CD8-positive, alpha-beta memory T cell (primary cell): Measurements from ENCODE around the gene IL17C. TPM values are rescaled to one million over a fixed set of nuclear protein-coding genes. Genes with fewer than 3 reads are reported as not detected.

Experiments used
- CTCF ChIA-PET: fragments of 350-600 bp; sonication (Branson Sonifier 250); formaldehyde crosslinking; loops from one replicate; lab custom pipeline; 2021; ENCODE audit warnings: antibody characterized with exemption; lab: Charles Lee
- POLR2A ChIA-PET: fragments of 350-600 bp; sonication (Branson Sonifier 250); formaldehyde crosslinking; loops from one replicate; lab custom pipeline; 2021; ENCODE audit warnings: antibody characterized with exemption; lab: Charles Lee
- DNase-seq, 5 donors: peaks; one replicate each; pipeline versions ENCODE4 v3.0.0 to v3.0.0-alpha.2; 2020 to 2022; ENCODE audit warnings: mixed read lengths in 1 of 5
- H3K27ac ChIP-seq: one replicate; pipeline ENCODE4 v1.7.0; 2013; ENCODE audit warnings: low read depth, mild to moderate bottlenecking, low read length, moderate library complexity
- H3K27me3 ChIP-seq: 2 replicates; pipeline ENCODE4 v1.7.0; 2013; ENCODE audit warnings: low read length, mild to moderate bottlenecking; ENCODE audit not compliant: insufficient read depth, poor library complexity, severe bottlenecking
- H3K36me3 ChIP-seq: 2 replicates; pipeline ENCODE4 v1.7.0; 2013; ENCODE audit warnings: mild to moderate bottlenecking, low read length, moderate library complexity; ENCODE audit not compliant: insufficient read depth
- H3K4me1 ChIP-seq: 2 replicates; pipeline ENCODE4 v1.7.0; 2013; ENCODE audit warnings: mild to moderate bottlenecking, low read length, moderate library complexity; ENCODE audit not compliant: insufficient read depth
- H3K4me3 ChIP-seq: 2 replicates; pipeline ENCODE4 v1.7.0; 2013; ENCODE audit warnings: mild to moderate bottlenecking, low read length
- H3K9me3 ChIP-seq: 2 replicates; pipeline ENCODE4 v1.7.0; 2013; ENCODE audit warnings: mild to moderate bottlenecking, low read length
- H3K27ac Mint-ChIP-seq, 8 donors: one replicate each; pipeline ENCODE4 v1.8.0; 2020 to 2021; ENCODE audit warnings: mixed read lengths in 8 of 8, mild to moderate bottlenecking in 6 of 8, inconsistent platforms in 3 of 8, moderate library complexity in 3 of 8
- H3K27me3 Mint-ChIP-seq, 2 donors: one replicate each; pipeline ENCODE4 v1.8.0; 2020 to 2021; ENCODE audit warnings: mixed read lengths in 2 of 2, mild to moderate bottlenecking in 1 of 2, moderate library complexity in 1 of 2
- H3K36me3 Mint-ChIP-seq, 3 donors: one replicate each; pipeline ENCODE4 v1.8.0; 2020 to 2021; ENCODE audit warnings: mixed read lengths in 3 of 3, inconsistent platforms in 1 of 3, mild to moderate bottlenecking in 1 of 3
- H3K4me1 Mint-ChIP-seq, 3 donors: one replicate each; pipeline ENCODE4 v1.8.0; 2020 to 2021; ENCODE audit warnings: mixed read lengths in 3 of 3, inconsistent platforms in 1 of 3, mild to moderate bottlenecking in 1 of 3
- H3K4me3 Mint-ChIP-seq, 7 donors: one replicate each; pipeline ENCODE4 v1.8.0; 2020 to 2021; ENCODE audit warnings: mixed read lengths in 7 of 7, mild to moderate bottlenecking in 6 of 7, moderate library complexity in 4 of 7, inconsistent platforms in 2 of 7
- H3K9me3 Mint-ChIP-seq, 5 donors: one replicate each; pipeline ENCODE4 v1.8.0; 2020 to 2022; ENCODE audit warnings: mixed read lengths in 5 of 5, mild to moderate bottlenecking in 3 of 5, moderate library complexity in 2 of 5, inconsistent platforms in 1 of 5
- polyA plus RNA-seq: library from polyadenylated mRNA; unstranded; fragments of 300-500 nt; fragmentation: Illumina TruSeq; gene quantifications from one replicate; pipeline ENCODE4 v1.2.3, GENCODE V29; 2021
- total RNA-seq, 2 experiments: library from RNA; stranded (reverse); gene quantifications; one replicate each; pipeline ENCODE4 v1.2.3, GENCODE V29; 2021

IL17C gene
- total and polyA plus RNA-seq, 3 experiments from 2014 or later = 0.22 TPM; not detected in 2

DNA sequence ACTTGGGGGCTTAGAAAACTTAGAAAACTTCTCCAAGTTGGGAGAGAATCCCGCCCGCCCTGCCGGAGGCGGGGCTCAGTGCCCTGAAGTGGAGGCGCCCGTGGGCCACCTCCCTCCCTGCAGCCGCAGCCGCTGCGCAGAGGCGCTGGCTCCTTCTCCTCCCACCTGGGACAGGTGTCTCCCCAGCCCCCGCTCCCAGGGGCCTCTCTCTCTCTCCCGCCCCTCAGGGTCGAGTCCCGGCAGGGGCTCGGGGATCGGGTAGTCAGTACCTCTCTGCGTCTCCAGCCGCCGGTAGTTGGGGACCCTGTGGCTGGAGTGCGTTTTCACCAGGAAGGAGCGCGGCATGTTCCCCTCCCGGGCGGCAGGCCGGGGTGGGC lies 47.7 kb downstream of the IL17C start:
- Histone ChIP-seq H3K27ac (peak overlapping the region; percentile 70), H3K4me1 (peaks cover 60% of the 10 kb centered on the region), H3K27me3 (no peaks in the 10 kb centered on the region), H3K36me3 (peaks cover under 1% of the 10 kb centered on the region), H3K9me3 (no peaks in the 10 kb centered on the region), H3K4me3 (peak overlapping the region; percentile 81)
- Mint-ChIP-seq H3K9me3 (no peaks in the 10 kb centered on the region), H3K4me1 (peaks cover 33 to 69% (median 35%) of the 10 kb centered on the region in 3 donors), H3K36me3 (peaks cover 0 to 8% (median 0%) of the 10 kb centered on the region in 3 donors), H3K4me3 (peak overlapping the region; percentile 80 to 94 (median 84)), H3K27me3 (no peaks in the 10 kb centered on the region), H3K27ac (peak overlapping the region in 5 of 8 donors; percentile 36 to 83 (median 66))
- ChIA-PET CTCF (interaction anchor here (1.2 to 2.2 kb wide), 3 partner anchors 18 to 69 kb away, joined by 3 to 26 read pairs (median 8); no protein-coding TSS in a partner anchor), POLR2A (interaction anchor here (0.6 to 1.1 kb wide), 4 partner anchors 17 to 93 kb away, joined by 3 to 4 read pairs (median 3); no protein-coding TSS in a partner anchor)
- peak in 4 of 5 donors; percentile 44 to 75 (median 52) for DNase-seq

DNA sequence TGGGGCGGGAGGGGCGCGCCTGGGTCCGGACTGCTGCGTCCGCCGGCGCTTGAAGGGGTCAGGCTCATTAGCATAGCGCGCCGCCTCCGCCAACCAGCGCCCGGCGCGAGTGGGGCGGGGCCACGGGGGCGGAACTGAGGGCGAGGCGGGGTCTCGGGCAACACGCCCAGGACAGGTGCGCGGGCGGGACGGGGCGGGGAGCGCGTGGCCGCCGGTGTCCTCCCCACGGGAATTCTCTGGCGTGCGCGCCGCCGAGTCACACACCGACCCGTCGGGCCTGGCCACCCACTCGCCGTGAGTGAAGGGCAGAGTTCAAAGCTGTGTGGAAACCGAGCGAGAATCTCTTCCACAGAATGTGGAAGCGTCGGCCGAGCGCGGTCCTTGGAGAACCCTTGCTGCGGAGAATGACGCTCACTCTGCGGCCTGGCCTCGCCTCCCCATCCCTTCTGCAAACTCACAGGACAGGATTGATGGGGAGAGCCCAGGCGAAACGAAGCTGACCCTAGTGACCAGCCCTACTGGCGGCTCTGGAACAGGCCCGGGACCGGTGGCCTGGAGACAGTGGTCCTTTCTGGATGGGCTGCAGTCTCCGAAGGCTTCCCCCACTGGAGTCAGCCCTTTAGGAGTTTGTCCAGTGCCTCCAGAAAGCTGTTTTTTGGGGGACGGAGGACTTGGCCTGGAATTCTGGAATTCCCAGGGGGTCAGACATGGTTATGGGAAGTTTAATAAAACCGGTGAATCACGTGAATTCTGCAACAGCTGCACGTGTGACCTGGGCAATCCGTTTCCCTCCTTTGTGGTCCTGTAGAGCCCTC lies 48.3 kb downstream of the IL17C start, which contains the start of gene SNAI3:
Gene SNAI3 (minus strand): TSS at position 69 of the 815 bp plus-strand sequence. CDS start 101 bp downstream, outside the sequence.
- Mint-ChIP-seq H3K9me3 (no peaks in the 10 kb centered on the region), H3K4me3 (peak within 1 kb of the TSS; percentile 80 to 94 (median 84)), H3K36me3 (peaks cover 0 to 4% (median 0%) of the 10 kb centered on the region in 3 donors), H3K27me3 (no peaks in the 10 kb centered on the region), H3K4me1 (peaks cover 31 to 69% (median 35%) of the 10 kb centered on the region in 3 donors), H3K27ac (peak within 1 kb of the TSS; percentile 31 to 98 (median 75))
- H3K27ac ChIP-seq = peak within 1 kb of the TSS; percentile 70
- peaks cover 60% of the 10 kb centered on the region for H3K4me1 ChIP-seq
- H3K36me3 ChIP-seq = no peaks in the 10 kb centered on the region
- ChIA-PET CTCF (interaction anchor here (1.2 to 2.2 kb wide), 6 partner anchors 9 to 116 kb away, joined by 3 to 26 read pairs (median 4); partner anchors contain the start of gene ZC3H18), POLR2A (interaction anchor here (0.6 to 1.2 kb wide), 6 partner anchors 14 to 92 kb away, joined by 3 to 5 read pairs (median 3); no protein-coding TSS in a partner anchor)
- H3K9me3 ChIP-seq = no peaks in the 10 kb centered on the region
- peak; percentile 76 to 89 (median 83) for DNase-seq
- H3K4me3 ChIP-seq = peak within 1 kb of the TSS; percentile 81
- no peaks in the 10 kb centered on the region for H3K27me3 ChIP-seq

DNA sequence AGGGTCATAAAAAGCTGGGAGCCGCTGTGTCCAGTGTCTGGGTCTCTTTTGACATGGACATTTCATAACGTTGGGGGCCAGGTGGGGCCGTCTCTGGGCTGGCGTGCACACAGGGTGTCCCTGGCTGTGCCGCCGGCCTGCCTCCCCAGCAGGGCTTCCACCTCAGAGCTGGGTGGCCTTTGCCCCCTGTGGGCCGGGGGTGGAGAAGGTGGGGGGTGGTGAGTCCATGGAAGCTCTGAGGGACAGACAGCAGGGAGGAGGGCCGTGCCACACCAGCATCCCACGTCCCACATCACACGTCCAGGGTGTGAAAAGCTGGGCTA lies 48.8 kb downstream of the IL17C start:
- H3K4me1 ChIP-seq = peaks cover 60% of the 10 kb centered on the region
- no peak for DNase-seq
- no peaks in the 10 kb centered on the region for H3K27me3 Mint-ChIP-seq
- H3K4me3 ChIP-seq = no peak overlapping the region
- peaks cover 31 to 69% (median 35%) of the 10 kb centered on the region in 3 donors for H3K4me1 Mint-ChIP-seq
- no peak overlapping the region for H3K27ac ChIP-seq
- peak overlapping the region in 5 of 7 donors; percentile 38 to 86 (median 48) for H3K4me3 Mint-ChIP-seq
- CTCF ChIA-PET = interaction anchor here (1.2 to 2.2 kb wide), 6 partner anchors 9 to 117 kb away, joined by 3 to 11 read pairs (median 4); partner anchors contain the start of gene ZC3H18
- no peaks in the 10 kb centered on the region for H3K36me3 ChIP-seq
- no peaks in the 10 kb centered on the region for H3K9me3 ChIP-seq
- H3K36me3 Mint-ChIP-seq = peaks cover 0 to 2% (median 0%) of the 10 kb centered on the region in 3 donors
- H3K9me3 Mint-ChIP-seq = no peaks in the 10 kb centered on the region
- POLR2A ChIA-PET = interaction anchor here (0.8 to 1.2 kb wide), 3 partner anchors 13 to 67 kb away, joined by 3 to 5 read pairs (median 4); no protein-coding TSS in a partner anchor
- no peaks in the 10 kb centered on the region for H3K27me3 ChIP-seq
- peak overlapping the region in 2 of 8 donors; percentile 66 for H3K27ac Mint-ChIP-seq

DNA sequence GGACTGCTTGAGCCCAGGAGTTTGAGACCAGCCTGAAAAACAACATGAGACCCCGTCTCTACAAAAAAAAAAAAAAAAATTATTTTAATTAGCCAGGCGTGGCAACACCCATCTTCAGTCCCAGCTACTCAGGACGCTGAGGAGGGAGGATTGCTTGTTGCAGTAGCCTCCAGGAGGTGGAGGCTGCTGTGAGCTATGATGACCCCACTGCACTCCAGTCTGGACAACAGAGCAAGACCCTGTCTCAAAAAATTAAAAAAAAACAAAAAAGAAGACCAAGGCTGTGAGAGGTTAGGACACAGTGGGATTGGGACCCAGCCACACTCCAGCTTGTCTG lies 49.3 kb downstream of the IL17C start:
- peaks cover 0 to 2% (median 0%) of the 10 kb centered on the region in 3 donors for H3K36me3 Mint-ChIP-seq
- Histone ChIP-seq H3K27me3 (no peaks in the 10 kb centered on the region), H3K4me1 (peaks cover 61% of the 10 kb centered on the region), H3K4me3 (no peak overlapping the region), H3K27ac (no peak overlapping the region), H3K36me3 (no peaks in the 10 kb centered on the region), H3K9me3 (no peaks in the 10 kb centered on the region)
- H3K27ac Mint-ChIP-seq = peak overlapping the region in 1 of 8 donors; percentile 36
- H3K27me3 Mint-ChIP-seq = no peaks in the 10 kb centered on the region
- H3K9me3 Mint-ChIP-seq = no peaks in the 10 kb centered on the region
- peak overlapping the region in 4 of 7 donors; percentile 38 to 64 (median 48) for H3K4me3 Mint-ChIP-seq
- no peak for DNase-seq
- POLR2A ChIA-PET = interaction anchor here (0.6 to 1.2 kb wide), 3 partner anchors 13 to 530 kb away, joined by 3 to 5 read pairs (median 3); partner anchors contain the start of gene ZNF778
- CTCF ChIA-PET = interaction anchor here (1.2 to 2.2 kb wide), 6 partner anchors 8 to 117 kb away, joined by 3 to 11 read pairs (median 4); partner anchors contain the start of gene ZC3H18
- peaks cover 30 to 69% (median 34%) of the 10 kb centered on the region in 3 donors for H3K4me1 Mint-ChIP-seq

DNA sequence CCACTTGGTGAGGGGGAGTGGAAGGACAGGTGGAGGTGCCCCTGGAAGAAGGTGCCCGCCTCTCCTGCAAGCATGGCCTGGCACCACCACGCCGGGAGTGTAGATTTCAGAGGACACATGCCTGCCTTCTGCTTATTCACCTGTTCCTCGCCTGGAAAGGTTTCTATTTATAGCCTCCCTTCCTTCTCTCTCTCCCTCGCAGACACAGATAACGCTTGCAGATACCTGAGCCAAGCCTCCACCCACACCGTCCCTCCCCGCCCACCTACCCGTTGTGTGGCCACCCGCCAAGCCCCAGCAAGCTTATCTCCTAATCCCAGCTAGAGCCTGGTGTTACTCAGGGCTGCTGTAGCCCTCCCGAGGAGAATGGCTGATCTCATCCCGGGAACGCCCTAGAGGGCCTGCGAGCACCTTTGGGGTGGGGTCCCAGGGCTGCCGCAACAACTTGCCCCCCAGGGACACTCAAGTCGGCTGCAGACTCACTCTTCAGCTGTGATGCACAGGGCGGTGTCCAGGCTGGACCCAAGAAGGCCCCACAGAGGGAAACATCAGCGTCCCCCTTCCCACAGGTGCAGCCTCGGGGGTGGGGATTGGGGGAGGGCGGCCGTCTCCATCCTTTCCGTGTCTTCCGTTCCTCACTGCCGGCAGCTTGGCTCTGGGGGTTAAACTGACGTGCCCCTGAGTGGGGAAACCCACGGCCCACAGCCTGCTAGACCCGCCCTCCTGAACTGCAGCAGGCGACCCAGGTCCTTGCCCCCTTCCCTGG lies 49.8 kb downstream of the IL17C start:
- Mint-ChIP-seq H3K9me3 (no peaks in the 10 kb centered on the region), H3K27ac (peak overlapping the region in 2 of 8 donors; percentile 58 to 63), H3K4me3 (peak overlapping the region in 3 of 7 donors; percentile 32 to 56 (median 49)), H3K4me1 (peaks cover 35 to 74% (median 39%) of the 10 kb centered on the region in 3 donors), H3K36me3 (peaks cover 0 to 2% (median 0%) of the 10 kb centered on the region in 3 donors), H3K27me3 (no peaks in the 10 kb centered on the region)
- ChIA-PET POLR2A (interaction anchor here (0.6 kb wide), 1 partner anchor 529 kb away, joined by 3 read pairs; the partner anchor contains the start of gene ZNF778), CTCF (interaction anchor here (1.2 to 2.2 kb wide), 5 partner anchors 8 to 49 kb away, joined by 3 to 11 read pairs (median 4); no protein-coding TSS in a partner anchor)
- Histone ChIP-seq H3K36me3 (no peaks in the 10 kb centered on the region), H3K4me3 (no peak overlapping the region), H3K9me3 (no peaks in the 10 kb centered on the region), H3K4me1 (peaks cover 66% of the 10 kb centered on the region), H3K27me3 (no peaks in the 10 kb centered on the region), H3K27ac (no peak overlapping the region)
- no peak for DNase-seq

Other genes with a start within 250 kb of the IL17C start
- gene ZFPM1, start 185.3 kb upstream of the IL17C start, total RNA-seq = 10 to 100 TPM; 15.5 to 16.7 TPM
- 0.71 TPM for gene ZFPM1, start 185.3 kb upstream of the IL17C start, polyA plus RNA-seq
- 100 to 1,000 TPM in 1 of 2 experiments, 10 to 100 TPM in 1; 91.4 to 102 TPM for gene ZC3H18, start 68.2 kb upstream of the IL17C start, total RNA-seq
- 21.6 TPM for gene ZC3H18, start 68.2 kb upstream of the IL17C start, polyA plus RNA-seq
- gene CYBA, start 12.5 kb downstream of the IL17C start, total RNA-seq = 100 to 1,000 TPM; 208 to 237 TPM
- 1,129 TPM for gene CYBA, start 12.5 kb downstream of the IL17C start, polyA plus RNA-seq
- gene MVD, start 24.5 kb downstream of the IL17C start, total RNA-seq = 10 to 100 TPM; 58.0 to 59.7 TPM
- gene MVD, start 24.5 kb downstream of the IL17C start, polyA plus RNA-seq = 25.6 TPM
- gene SNAI3, start 47.9 kb downstream of the IL17C start, total RNA-seq = 1 to 10 TPM; 2.2 to 2.8 TPM
- gene SNAI3, start 47.9 kb downstream of the IL17C start, polyA plus RNA-seq = 13.5 TPM
- 10 to 100 TPM; 51.7 to 56.2 TPM for gene RNF166, start 67.8 kb downstream of the IL17C start, total RNA-seq
- gene RNF166, start 67.8 kb downstream of the IL17C start, polyA plus RNA-seq = 122 TPM
- gene CTU2, start 67.9 kb downstream of the IL17C start, total RNA-seq = 10 to 100 TPM; 68.6 to 69.0 TPM
- 21.6 TPM for gene CTU2, start 67.9 kb downstream of the IL17C start, polyA plus RNA-seq
- gene PIEZO1, start 146.6 kb downstream of the IL17C start, total RNA-seq = 100 to 1,000 TPM; 215 to 230 TPM
- gene PIEZO1, start 146.6 kb downstream of the IL17C start, polyA plus RNA-seq = 58.4 TPM
- gene CDT1, start 165.2 kb downstream of the IL17C start, total RNA-seq = 100 to 1,000 TPM in 1 of 2 experiments, 10 to 100 TPM in 1; 97.6 to 106 TPM
- gene CDT1, start 165.2 kb downstream of the IL17C start, polyA plus RNA-seq = 0.26 TPM
- 100 to 1,000 TPM; 338 to 348 TPM for gene APRT, start 173.4 kb downstream of the IL17C start, total RNA-seq
- gene APRT, start 173.4 kb downstream of the IL17C start, polyA plus RNA-seq = 490 TPM
- gene GALNS, start 218.4 kb downstream of the IL17C start, total RNA-seq = 10 to 100 TPM; 19.2 to 22.5 TPM
- gene GALNS, start 218.4 kb downstream of the IL17C start, polyA plus RNA-seq = 13.0 TPM
- 100 to 1,000 TPM in 1 of 2 experiments, 10 to 100 TPM in 1; 90.0 to 104 TPM for gene TRAPPC2L, start 218.6 kb downstream of the IL17C start, total RNA-seq
- gene TRAPPC2L, start 218.6 kb downstream of the IL17C start, polyA plus RNA-seq = 106 TPM
- gene PABPN1L, start 228.1 kb downstream of the IL17C start, total RNA-seq = not detected
- gene PABPN1L, start 228.1 kb downstream of the IL17C start, polyA plus RNA-seq = not detected